Measurements from ENCODE around the gene PRR29. TPM values are rescaled to one million over a fixed set of nuclear protein-coding genes. Genes with fewer than 3 reads are reported as not detected.
A peak's percentile ranks its signal among the peaks of the same experiment; 100 is the strongest.

PRR29 gene
- total RNA-seq, 1 experiment from 2014 or later, result 0.77 TPM

GRCh38 chr17:63988741-63989621 is 9.2 kb upstream of the PRR29 start:
- Histone ChIP-seq H3K4me2 (ENCODE audit: low read length) (0 out of 2 replicates have a peak overlapping the region, but pooled peaks have one; percentile 10), H3K9me2 (replicated peaks; ENCODE audit: low read length) (no peaks in the 10 kb centered on the region), H3K4me3 (ENCODE audit: low read length) (no peak overlapping the region), H3K9me3 (ENCODE audit: low read length) (no peaks in the 10 kb centered on the region), H4K20me1 (ENCODE audit: low read length) (no peaks in the 10 kb centered on the region), H3K27me3 (ENCODE audit: low read length) (peaks cover 15% of the 10 kb centered on the region), H3K4me1 (ENCODE audit: insufficient read depth, low read length) (peaks cover 12% of the 10 kb centered on the region), H3K27ac (ENCODE audit: low read length) (no peak overlapping the region), H3K79me2 (ENCODE audit: low read length) (no peaks in the 10 kb centered on the region), H3K9ac (ENCODE audit: low read length) (no peak overlapping the region), H2AFZ (ENCODE audit: low read length) (peak overlapping the region; percentile 59), H3K36me3 (ENCODE audit: low read depth, low read length) (no peaks in the 10 kb centered on the region), H3F3A (ENCODE audit: low read length, unreplicated experiment) (no peaks in the 10 kb centered on the region)
- ChIA-PET POLR2A (ENCODE audit: unreplicated experiment) (no interaction called here), CTCF (no interaction called here)
- DNase-seq (no peak), ATAC-seq (no peak)
- TF ChIP-seq CTCF (conservative IDR thresholded peaks at IDR 0.05; ENCODE audit: low read depth, low read length) (no peak), EZH2 (IDR thresholded peaks at IDR 0.05; ENCODE audit: low read length, unreplicated experiment) (no peak), EZH2phosphoT487 (IDR thresholded peaks at IDR 0.05; ENCODE audit: borderline replicate concordance, low read length) (no peak)
- intact Hi-C loops (cut with micrococcal nuclease), result loop anchor here (2.0 kb wide), 1 partner anchor 70 kb away; the partner anchor contains the start of gene GH1
- no TSS peak for BruUV-seq (replicated peaks)

- no peaks in the 10 kb centered on the region for H4K20me1 ChIP-seq (ENCODE audit: low read length)
- no peak overlapping the region for H2AFZ ChIP-seq (ENCODE audit: low read length)
- H3F3A ChIP-seq (ENCODE audit: low read length, unreplicated experiment), result no peaks in the 10 kb centered on the region
- no peak for ATAC-seq
- H3K9ac ChIP-seq (ENCODE audit: low read length), result no peak overlapping the region
- peak overlapping the region; percentile 51; the same call in 1 of the 2 replicates for H3K4me2 ChIP-seq (ENCODE audit: low read length)
- H3K27ac ChIP-seq (ENCODE audit: low read length), result no peak overlapping the region
- no peaks in the 10 kb centered on the region for H3K36me3 ChIP-seq (ENCODE audit: low read depth, low read length)
- H3K9me3 ChIP-seq (ENCODE audit: low read length), result no peaks in the 10 kb centered on the region
- no peak overlapping the region for H3K4me3 ChIP-seq (ENCODE audit: low read length)
- H3K79me2 ChIP-seq (ENCODE audit: low read length), result no peaks in the 10 kb centered on the region
- CTCF ChIA-PET, result interaction anchor here (1.0 kb wide), 1 partner anchor 36 kb away, joined by 3 read pairs; no protein-coding TSS in a partner anchor
- H3K27me3 ChIP-seq (ENCODE audit: low read length), result peaks cover 17% of the 10 kb centered on the region
- H3K9me2 ChIP-seq (replicated peaks; ENCODE audit: low read length), result no peaks in the 10 kb centered on the region
- no TSS peak for BruUV-seq (replicated peaks)
- H3K4me1 ChIP-seq (ENCODE audit: insufficient read depth, low read length), result peaks cover 10% of the 10 kb centered on the region
- POLR2A ChIA-PET (ENCODE audit: unreplicated experiment), result no interaction called here
- intact Hi-C loops (cut with micrococcal nuclease), result loop anchor here (2.0 kb wide), 1 partner anchor 71 kb away; the partner anchor contains the start of gene GH1
- TF ChIP-seq EZH2phosphoT487 (IDR thresholded peaks at IDR 0.05; ENCODE audit: borderline replicate concordance, low read length) (no peak), CTCF (conservative IDR thresholded peaks at IDR 0.05; ENCODE audit: low read depth, low read length) (no peak), EZH2 (IDR thresholded peaks at IDR 0.05; ENCODE audit: low read length, unreplicated experiment) (no peak)
- no peak for DNase-seq
Observed at GRCh38 chr17:63989622-63990345, 8.4 kb upstream of the PRR29 start.

All from PC-3 (cell line).